Stimulated activated naive CD8-positive, alpha-beta T cell treated with anti-CD3 and anti-CD28 coated beads, Interleukin-15, Interleukin-2, amounts not matched to agents 100 ng/mL and 50 ng/mL, for 24 hours (primary cell): ENCODE data around the gene TCP11L2.
"Not testable (repeated sequence)": the region's sequence is repeated elsewhere in the genome, so short reads cannot be mapped to it uniquely, and the experiment has no call there.

Experiments
- H3K27ac Mint-ChIP-seq: one replicate; pipeline ENCODE4 v1.8.0; 2021; ENCODE audit warnings: mild to moderate bottlenecking, mixed read lengths
- H3K27me3 Mint-ChIP-seq: one replicate; pipeline ENCODE4 v1.8.0; 2021; ENCODE audit warnings: mixed read lengths
- H3K36me3 Mint-ChIP-seq: one replicate; pipeline ENCODE4 v1.8.0; 2021; ENCODE audit warnings: low read depth, mixed read lengths
- H3K4me1 Mint-ChIP-seq: one replicate; pipeline ENCODE4 v1.8.0; 2021; ENCODE audit warnings: low read depth, mixed read lengths
- H3K4me3 Mint-ChIP-seq: one replicate; pipeline ENCODE4 v1.8.0; 2021; ENCODE audit warnings: mild to moderate bottlenecking, mixed read lengths
- H3K9me3 Mint-ChIP-seq: one replicate; pipeline ENCODE4 v1.8.0; 2021; ENCODE audit warnings: mixed read lengths

Gene TCP11L2

GRCh38 chr12:106309671-106310505, 7.4 kb downstream of the TCP11L2 start:
- Mint-ChIP-seq H3K4me1 (peaks cover 63% of the 10 kb centered on the region), H3K36me3 (no peaks in the 10 kb centered on the region), H3K4me3 (no peak overlapping the region), H3K27me3 (no peaks in the 10 kb centered on the region), H3K9me3 (no peaks in the 10 kb centered on the region), H3K27ac (no peak overlapping the region)

GRCh38 chr12:106310687-106311086, 8.2 kb downstream of the TCP11L2 start:
- H3K36me3 Mint-ChIP-seq = peaks cover 7% of the 10 kb centered on the region
- H3K4me3 Mint-ChIP-seq = no peak overlapping the region
- peaks cover 55% of the 10 kb centered on the region for H3K4me1 Mint-ChIP-seq
- H3K27ac Mint-ChIP-seq = no peak overlapping the region
- H3K9me3 Mint-ChIP-seq = no peaks in the 10 kb centered on the region
- H3K27me3 Mint-ChIP-seq = no peaks in the 10 kb centered on the region

GRCh38 chr12:106311139-106311538, 8.6 kb downstream of the TCP11L2 start:
- Mint-ChIP-seq H3K27me3 (no peaks in the 10 kb centered on the region), H3K27ac (no peak overlapping the region), H3K9me3 (no peaks in the 10 kb centered on the region), H3K4me3 (no peak overlapping the region), H3K36me3 (peaks cover 9% of the 10 kb centered on the region), H3K4me1 (peaks cover 50% of the 10 kb centered on the region)

GRCh38 chr12:106313413-106313812, 10.9 kb downstream of the TCP11L2 start:
- H3K27ac Mint-ChIP-seq = not testable (repeated sequence)

GRCh38 chr12:106315523-106315922, 13.0 kb downstream of the TCP11L2 start:
- Mint-ChIP-seq H3K4me1 (peaks cover 10% of the 10 kb centered on the region), H3K27me3 (no peaks in the 10 kb centered on the region), H3K36me3 (peaks cover 28% of the 10 kb centered on the region), H3K4me3 (no peak overlapping the region), H3K27ac (no peak overlapping the region), H3K9me3 (no peaks in the 10 kb centered on the region)

More at GRCh38 chr12:106313413-106313812, 10.9 kb downstream of the TCP11L2 start:
- H3K27me3 Mint-ChIP-seq, H3K4me3 Mint-ChIP-seq, H3K9me3 Mint-ChIP-seq: not testable (repeated sequence)
- H3K36me3 Mint-ChIP-seq = peaks cover 20% of the 10 kb centered on the region
- H3K4me1 Mint-ChIP-seq = peaks cover 28% of the 10 kb centered on the region

GRCh38 chr12:106317406-106318082, 15.0 kb downstream of the TCP11L2 start:
- Mint-ChIP-seq H3K27ac (no peak overlapping the region), H3K27me3 (no peaks in the 10 kb centered on the region), H3K9me3 (no peaks in the 10 kb centered on the region), H3K36me3 (peaks cover 39% of the 10 kb centered on the region), H3K4me1 (no peaks in the 10 kb centered on the region), H3K4me3 (no peak overlapping the region)

GRCh38 chr12:106321139-106321850, 18.8 kb downstream of the TCP11L2 start:
- no peak overlapping the region for H3K4me3 Mint-ChIP-seq
- H3K27ac Mint-ChIP-seq = no peak overlapping the region
- H3K27me3 Mint-ChIP-seq = no peaks in the 10 kb centered on the region
- H3K36me3 Mint-ChIP-seq = peaks cover 46% of the 10 kb centered on the region
- H3K4me1 Mint-ChIP-seq = no peaks in the 10 kb centered on the region
- H3K9me3 Mint-ChIP-seq = no peaks in the 10 kb centered on the region

GRCh38 chr12:106323537-106323936, 21.0 kb downstream of the TCP11L2 start:
- Mint-ChIP-seq H3K27ac (no peak overlapping the region), H3K36me3 (peaks cover 36% of the 10 kb centered on the region), H3K9me3 (no peaks in the 10 kb centered on the region), H3K4me3 (no peak overlapping the region), H3K4me1 (no peaks in the 10 kb centered on the region), H3K27me3 (no peaks in the 10 kb centered on the region)

GRCh38 chr12:106327309-106327869, 24.9 kb downstream of the TCP11L2 start:
- peaks cover 30% of the 10 kb centered on the region for H3K36me3 Mint-ChIP-seq
- no peaks in the 10 kb centered on the region for H3K4me1 Mint-ChIP-seq
- H3K27ac Mint-ChIP-seq = no peak overlapping the region
- no peaks in the 10 kb centered on the region for H3K9me3 Mint-ChIP-seq
- no peak overlapping the region for H3K4me3 Mint-ChIP-seq
- no peaks in the 10 kb centered on the region for H3K27me3 Mint-ChIP-seq

- Mint-ChIP-seq H3K9me3 (no peaks in the 10 kb centered on the region), H3K4me1 (no peaks in the 10 kb centered on the region), H3K4me3 (no peak overlapping the region), H3K36me3 (peaks cover 25% of the 10 kb centered on the region), H3K27me3 (no peaks in the 10 kb centered on the region), H3K27ac (no peak overlapping the region)
Measured at GRCh38 chr12:106328735-106329134, 26.2 kb downstream of the TCP11L2 start.

- H3K9me3 Mint-ChIP-seq = no peaks in the 10 kb centered on the region
- H3K36me3 Mint-ChIP-seq = peaks cover 18% of the 10 kb centered on the region
- no peak overlapping the region for H3K4me3 Mint-ChIP-seq
- no peaks in the 10 kb centered on the region for H3K27me3 Mint-ChIP-seq
- no peak overlapping the region for H3K27ac Mint-ChIP-seq
- H3K4me1 Mint-ChIP-seq = no peaks in the 10 kb centered on the region
Measured at GRCh38 chr12:106329231-106329982, 26.9 kb downstream of the TCP11L2 start.

GRCh38 chr12:106331599-106331998, 29.1 kb downstream of the TCP11L2 start:
- H3K27ac Mint-ChIP-seq = no peak overlapping the region
- H3K36me3 Mint-ChIP-seq = peaks cover 18% of the 10 kb centered on the region
- no peaks in the 10 kb centered on the region for H3K4me1 Mint-ChIP-seq
- no peaks in the 10 kb centered on the region for H3K9me3 Mint-ChIP-seq
- H3K4me3 Mint-ChIP-seq = no peak overlapping the region
- H3K27me3 Mint-ChIP-seq = no peaks in the 10 kb centered on the region

- Mint-ChIP-seq H3K9me3 (no peaks in the 10 kb centered on the region), H3K27me3 (no peaks in the 10 kb centered on the region), H3K27ac (no peak overlapping the region), H3K36me3 (peaks cover 24% of the 10 kb centered on the region), H3K4me1 (no peaks in the 10 kb centered on the region), H3K4me3 (no peak overlapping the region)
Measured at GRCh38 chr12:106332536-106332935, 30.0 kb downstream of the TCP11L2 start.

- H3K36me3 Mint-ChIP-seq = peaks cover 24% of the 10 kb centered on the region
Measured at GRCh38 chr12:106333010-106333409, 30.5 kb downstream of the TCP11L2 start.

More at GRCh38 chr12:106333010-106333409, 30.5 kb downstream of the TCP11L2 start:
- Mint-ChIP-seq H3K4me1 (no peaks in the 10 kb centered on the region), H3K4me3 (no peak overlapping the region), H3K9me3 (no peaks in the 10 kb centered on the region), H3K27ac (no peak overlapping the region), H3K27me3 (no peaks in the 10 kb centered on the region)
